Activated CD4-positive, alpha-beta T cell treated with anti-CD3 and anti-CD28 coated beads for 36 hours (primary cell): Measurements from ENCODE around the gene BCL2L12. TPM values are rescaled to one million over a fixed set of nuclear protein-coding genes. Genes with fewer than 3 reads are reported as not detected.

Source experiments
- ATAC-seq: fragments of 200-7000 bp; cut with Tn5 transposase; one replicate; pipeline ENCODE4 v1.10.0; 2021; ENCODE audit warnings: mild to moderate bottlenecking, moderate library complexity
- CTCF ChIA-PET: fragments of 350-600 bp; sonication (Branson Sonifier 250); formaldehyde crosslinking; loops from one replicate; lab custom pipeline; 2021; ENCODE audit warnings: antibody characterized with exemption; lab: Charles Lee
- POLR2A ChIA-PET: fragments of 350-600 bp; sonication (Branson Sonifier 250); formaldehyde crosslinking; loops from one replicate; lab custom pipeline; 2021; ENCODE audit warnings: antibody characterized with exemption, inconsistent platforms; lab: Charles Lee
- DNase-seq: peaks from one replicate; pipeline ENCODE4 v3.0.0-alpha.2; 2020
- H3K27ac Mint-ChIP-seq: one replicate; pipeline ENCODE4 v1.8.0; 2021; ENCODE audit warnings: mixed read lengths
- H3K27me3 Mint-ChIP-seq: one replicate; pipeline ENCODE4 v1.8.0; 2021; ENCODE audit warnings: mixed read lengths
- H3K36me3 Mint-ChIP-seq: one replicate; pipeline ENCODE4 v1.8.0; 2021; ENCODE audit warnings: low read depth, mixed read lengths
- H3K4me1 Mint-ChIP-seq: one replicate; pipeline ENCODE4 v1.8.0; 2021; ENCODE audit warnings: mixed read lengths
- H3K4me3 Mint-ChIP-seq: one replicate; pipeline ENCODE4 v1.8.0; 2021; ENCODE audit warnings: mild to moderate bottlenecking, moderate library complexity, mixed read lengths
- H3K9me3 Mint-ChIP-seq: one replicate; pipeline ENCODE4 v1.8.0; 2021; ENCODE audit warnings: low read depth, mixed read lengths
- intact Hi-C, 2 experiments: fragments of 100-400 bp; cut with DNase I in 1 of 2; cut with micrococcal nuclease in 1 of 2; formaldehyde crosslinking; loops; one replicate each; pipeline versions ENCODE4 v1.14.2 to v1.15.1; 2022 to 2024; cut with DNase I, micrococcal nuclease
- total RNA-seq, 2 experiments: library from RNA; stranded (reverse); gene quantifications; one replicate each; pipeline ENCODE4 v1.2.3, GENCODE V29; 2021

BCL2L12 gene
- total RNA-seq, 2 experiments from 2014 or later: 79.6 to 93.8 TPM

DNA sequence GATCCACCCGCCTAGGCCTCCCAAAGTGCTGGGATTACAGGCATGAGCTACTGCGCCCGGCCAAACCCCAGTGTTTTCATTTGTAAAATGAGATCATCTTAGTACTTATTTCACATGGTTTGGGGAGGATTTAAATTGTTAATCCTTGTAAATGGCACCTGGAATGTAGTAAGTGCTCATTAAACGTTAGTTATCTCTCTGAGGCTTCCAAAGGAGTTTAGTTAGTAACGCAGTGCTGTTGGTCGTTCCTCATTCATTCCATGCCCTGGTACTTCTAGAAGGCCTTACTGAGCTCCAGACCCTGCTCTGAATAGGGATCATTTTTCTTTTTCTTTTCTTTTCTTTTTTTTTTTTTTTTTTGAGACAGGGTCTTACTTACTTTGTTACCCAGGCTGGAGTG lies 30.4 kb downstream of the BCL2L12 start:
- DNase-seq (no peak), ATAC-seq (no peak)
- H3K4me3 Mint-ChIP-seq: no peak overlapping the region
- peaks cover 12% of the 10 kb centered on the region for H3K27me3 Mint-ChIP-seq
- CTCF ChIA-PET: interaction anchor here (0.6 to 1.0 kb wide), 5 partner anchors 15 to 1215 kb away, joined by 3 to 8 read pairs (median 3); no protein-coding TSS in a partner anchor
- H3K9me3 Mint-ChIP-seq: no peaks in the 10 kb centered on the region
- H3K36me3 Mint-ChIP-seq: no peaks in the 10 kb centered on the region
- H3K27ac Mint-ChIP-seq: no peak overlapping the region
- intact Hi-C loops: no loop called here
- H3K4me1 Mint-ChIP-seq: peaks cover 6% of the 10 kb centered on the region
- POLR2A ChIA-PET: no interaction called here

DNA sequence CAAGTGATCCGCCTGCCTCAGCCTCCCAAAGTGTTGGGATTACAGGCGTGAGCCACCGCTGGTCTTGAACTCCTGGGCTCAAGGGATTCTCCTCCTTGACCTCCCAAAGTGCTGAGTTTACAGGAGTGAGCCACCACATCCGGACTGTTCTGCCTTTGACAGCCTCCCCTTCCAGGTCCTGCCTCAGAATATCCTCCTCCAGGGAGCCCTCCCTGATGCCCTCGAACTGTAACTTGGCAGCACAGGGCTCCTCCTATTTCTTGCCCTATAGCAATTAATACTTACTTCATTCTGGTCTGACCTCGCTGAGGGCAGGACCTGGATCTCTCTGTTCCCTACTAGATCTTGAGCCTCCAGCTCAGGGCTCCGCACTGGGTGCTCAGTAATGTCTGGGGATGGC lies 31.1 kb downstream of the BCL2L12 start:
- DNase-seq: no peak
- CTCF ChIA-PET: interaction anchor here (0.6 to 1.0 kb wide), 2 partner anchors 21 to 48 kb away, joined by 3 to 8 read pairs; no protein-coding TSS in a partner anchor
- ATAC-seq: no peak
- H3K36me3 Mint-ChIP-seq: no peaks in the 10 kb centered on the region
- H3K27me3 Mint-ChIP-seq: peaks cover 12% of the 10 kb centered on the region
- H3K27ac Mint-ChIP-seq: no peak overlapping the region
- POLR2A ChIA-PET: no interaction called here
- intact Hi-C loops: no loop called here
- H3K9me3 Mint-ChIP-seq: no peaks in the 10 kb centered on the region
- no peak overlapping the region for H3K4me3 Mint-ChIP-seq
- no peaks in the 10 kb centered on the region for H3K4me1 Mint-ChIP-seq

DNA sequence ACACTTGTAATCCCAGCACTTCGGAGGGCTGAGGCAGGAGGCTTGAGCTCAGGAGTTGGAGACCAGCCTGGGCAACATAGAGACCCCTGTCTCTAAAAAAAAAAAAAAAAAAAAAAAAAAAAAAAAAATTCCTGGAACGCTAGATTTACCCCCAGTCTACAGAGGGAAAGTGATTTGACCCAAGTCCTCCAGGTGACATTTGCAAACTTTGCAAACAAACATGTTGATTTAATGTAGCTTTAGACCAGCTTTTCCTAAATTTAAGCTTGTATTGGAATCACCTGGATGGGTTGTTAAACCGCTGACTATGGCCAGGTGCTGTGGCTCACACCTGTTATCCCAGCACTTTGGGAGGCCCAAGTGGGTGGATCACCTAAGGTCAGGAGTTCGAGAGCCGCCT lies 33.6 kb downstream of the BCL2L12 start:
- POLR2A ChIA-PET: interaction anchor here (0.6 kb wide), 1 partner anchor 166 kb away, joined by 3 read pairs; no protein-coding TSS in a partner anchor
- Mint-ChIP-seq H3K9me3 (no peaks in the 10 kb centered on the region), H3K27me3 (peaks cover 5% of the 10 kb centered on the region), H3K4me1 (no peaks in the 10 kb centered on the region), H3K27ac (no peak overlapping the region), H3K36me3 (no peaks in the 10 kb centered on the region), H3K4me3 (no peak overlapping the region)
- intact Hi-C loops: no loop called here
- ATAC-seq (no peak), DNase-seq (no peak)
- CTCF ChIA-PET: interaction anchor here (0.6 to 1.5 kb wide), 5 partner anchors 8 to 1084 kb away, joined by 3 to 9 read pairs (median 3); partner anchors contain the start of gene CPT1C

DNA sequence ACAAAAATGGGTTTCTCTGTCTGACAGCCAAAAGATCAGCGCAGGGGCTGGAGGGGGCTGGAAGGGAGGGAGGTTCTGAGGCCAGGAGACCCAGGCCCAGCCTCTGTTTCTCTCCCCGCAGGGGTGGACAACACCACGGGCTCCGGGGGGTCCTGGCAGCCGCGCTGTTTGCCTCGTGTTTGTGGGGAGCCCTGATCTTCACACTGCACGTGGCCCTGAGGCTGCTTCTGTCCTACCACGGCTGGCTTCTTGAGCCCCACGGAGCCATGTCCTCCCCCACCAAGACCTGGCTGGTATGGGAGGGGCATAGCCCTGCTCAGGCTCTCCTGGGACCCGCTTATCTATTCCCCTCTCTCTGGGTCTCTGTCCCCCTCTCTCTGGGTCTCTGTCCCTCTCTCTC lies 34.8 kb downstream of the BCL2L12 start:
- Mint-ChIP-seq H3K27me3 (peaks cover 5% of the 10 kb centered on the region), H3K4me3 (no peak overlapping the region), H3K9me3 (no peaks in the 10 kb centered on the region), H3K27ac (no peak overlapping the region), H3K4me1 (no peaks in the 10 kb centered on the region), H3K36me3 (no peaks in the 10 kb centered on the region)
- ATAC-seq: peak; percentile 49
- intact Hi-C loops: no loop called here
- ChIA-PET CTCF (interaction anchor here (0.5 to 1.2 kb wide), 3 partner anchors 9 to 1255 kb away, joined by 3 read pairs; no protein-coding TSS in a partner anchor), POLR2A (no interaction called here)
- no peak for DNase-seq

DNA sequence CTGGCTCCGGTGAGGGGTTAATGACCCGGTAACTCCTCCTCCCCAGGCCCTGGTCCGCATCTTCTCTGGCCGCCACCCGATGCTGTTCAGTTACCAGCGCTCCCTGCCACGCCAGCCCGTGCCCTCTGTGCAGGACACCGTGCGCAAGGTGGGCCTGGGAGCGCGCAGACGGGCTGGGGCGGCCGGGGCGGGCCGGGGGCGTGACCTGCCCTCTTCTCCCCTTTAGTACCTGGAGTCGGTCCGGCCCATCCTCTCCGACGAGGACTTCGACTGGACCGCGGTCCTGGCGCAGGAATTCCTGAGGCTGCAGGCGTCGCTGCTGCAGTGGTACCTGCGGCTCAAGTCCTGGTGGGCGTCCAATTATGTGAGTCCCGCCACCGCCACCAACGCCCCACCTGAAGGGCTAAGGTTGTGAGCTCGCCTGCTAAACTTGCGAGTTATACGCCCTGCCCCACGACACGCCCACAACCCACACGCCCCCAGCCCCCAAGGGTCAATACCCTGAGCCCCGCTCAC lies 35.6 kb downstream of the BCL2L12 start:
- intact Hi-C loops: no loop called here
- peak; percentile 47 for ATAC-seq
- CTCF ChIA-PET: no interaction called here

DNA sequence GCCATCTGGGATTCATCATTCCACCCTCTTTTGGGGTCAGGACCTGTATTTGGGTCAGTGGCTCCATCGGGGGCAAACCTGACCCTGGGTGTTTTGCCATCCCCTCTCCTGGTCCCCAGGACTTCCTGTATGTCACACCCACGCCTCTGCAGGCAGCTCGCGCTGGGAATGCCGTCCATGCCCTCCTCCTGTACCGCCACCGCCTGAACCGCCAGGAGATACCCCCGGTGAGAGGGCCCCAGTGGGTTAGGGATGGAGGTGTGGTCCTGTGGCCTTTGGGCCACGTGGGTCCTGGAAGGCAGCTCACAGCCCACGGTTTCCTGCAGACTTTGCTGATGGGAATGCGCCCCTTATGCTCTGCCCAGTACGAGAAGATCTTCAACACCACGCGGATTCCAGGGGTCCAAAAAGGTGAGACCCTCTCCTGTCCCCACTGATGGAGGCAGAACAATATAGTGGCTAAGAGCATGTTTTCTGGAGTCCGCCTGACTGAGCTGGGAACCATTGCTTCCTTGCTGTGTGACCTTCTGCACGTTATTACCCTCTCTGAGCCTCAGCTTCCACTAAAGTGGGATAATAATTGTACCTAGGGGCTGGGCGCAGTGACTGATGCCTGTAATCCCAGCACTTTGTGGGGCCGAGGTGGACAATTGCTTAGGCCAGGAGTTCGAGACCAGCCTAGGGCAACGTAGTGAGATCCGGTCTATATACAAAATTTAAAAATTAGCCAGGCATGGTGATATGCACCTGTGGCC lies 39.3 kb downstream of the BCL2L12 start:
- ATAC-seq: no peak
- ChIA-PET POLR2A (no interaction called here), CTCF (no interaction called here)
- Mint-ChIP-seq H3K27me3 (peaks cover 5% of the 10 kb centered on the region), H3K4me3 (no peak overlapping the region), H3K9me3 (no peaks in the 10 kb centered on the region), H3K27ac (no peak overlapping the region), H3K36me3 (no peaks in the 10 kb centered on the region), H3K4me1 (no peaks in the 10 kb centered on the region)
- intact Hi-C loops: no loop called here
- no peak for DNase-seq

More for the DNA sequence above, 35.6 kb downstream of the BCL2L12 start:
- no peak overlapping the region for H3K4me3 Mint-ChIP-seq
- no peaks in the 10 kb centered on the region for H3K36me3 Mint-ChIP-seq
- H3K27me3 Mint-ChIP-seq: peaks cover 5% of the 10 kb centered on the region
- DNase-seq: no peak
- H3K4me1 Mint-ChIP-seq: no peaks in the 10 kb centered on the region
- no peak overlapping the region for H3K27ac Mint-ChIP-seq
- POLR2A ChIA-PET: no interaction called here
- H3K9me3 Mint-ChIP-seq: no peaks in the 10 kb centered on the region

DNA sequence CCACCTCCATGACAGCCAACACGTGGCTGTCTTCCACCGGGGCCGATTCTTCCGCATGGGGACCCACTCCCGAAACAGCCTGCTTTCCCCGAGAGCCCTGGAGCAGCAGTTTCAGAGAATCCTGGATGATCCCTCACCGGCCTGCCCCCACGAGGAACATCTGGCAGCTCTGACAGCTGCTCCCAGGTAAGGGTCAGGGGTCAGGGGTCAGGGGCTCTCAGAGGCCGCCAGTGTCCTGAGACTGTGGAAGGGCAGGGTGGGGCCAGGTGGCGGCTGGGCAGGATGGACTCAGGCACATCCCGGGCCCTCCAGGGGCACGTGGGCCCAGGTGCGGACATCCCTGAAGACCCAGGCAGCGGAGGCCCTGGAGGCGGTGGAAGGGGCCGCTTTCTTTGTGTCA lies 40.2 kb downstream of the BCL2L12 start:
- Mint-ChIP-seq H3K4me1 (no peaks in the 10 kb centered on the region), H3K27me3 (peaks cover 3% of the 10 kb centered on the region), H3K4me3 (no peak overlapping the region), H3K36me3 (no peaks in the 10 kb centered on the region), H3K27ac (no peak overlapping the region), H3K9me3 (no peaks in the 10 kb centered on the region)
- POLR2A ChIA-PET: no interaction called here
- intact Hi-C loops: no loop called here
- ATAC-seq: no peak
- DNase-seq: no peak
- CTCF ChIA-PET: no interaction called here

DNA sequence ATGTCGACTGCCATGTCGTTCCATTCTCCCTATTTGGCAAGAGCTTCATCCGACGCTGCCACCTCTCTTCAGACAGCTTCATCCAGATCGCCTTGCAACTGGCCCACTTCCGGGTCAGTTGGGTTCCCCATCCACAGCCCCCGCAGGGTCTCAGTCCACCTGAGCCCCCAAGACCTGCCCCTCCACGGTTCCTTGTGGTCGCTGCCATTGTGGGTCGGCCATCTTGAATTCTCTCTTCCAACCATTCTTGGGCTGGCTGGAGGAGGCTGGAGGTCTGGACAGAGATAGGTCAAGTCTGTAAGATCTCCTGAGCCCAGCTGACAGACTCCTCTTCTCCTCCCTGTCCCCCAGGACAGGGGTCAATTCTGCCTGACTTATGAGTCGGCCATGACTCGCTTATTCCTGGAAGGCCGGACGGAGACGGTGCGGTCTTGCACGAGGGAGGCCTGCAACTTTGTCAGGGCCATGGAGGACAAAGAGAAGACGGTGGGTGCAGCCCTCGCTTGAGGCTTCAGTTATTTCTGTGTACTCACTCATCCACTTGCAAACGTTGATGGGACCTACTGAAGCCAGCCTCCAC lies 44.7 kb downstream of the BCL2L12 start:
- DNase-seq (no peak), ATAC-seq (no peak)
- no peaks in the 10 kb centered on the region for H3K36me3 Mint-ChIP-seq
- H3K27ac Mint-ChIP-seq: no peak overlapping the region
- H3K4me3 Mint-ChIP-seq: no peak overlapping the region
- intact Hi-C loops: no loop called here
- no peaks in the 10 kb centered on the region for H3K4me1 Mint-ChIP-seq
- POLR2A ChIA-PET: no interaction called here
- no peaks in the 10 kb centered on the region for H3K9me3 Mint-ChIP-seq
- no peaks in the 10 kb centered on the region for H3K27me3 Mint-ChIP-seq
- CTCF ChIA-PET: no interaction called here

DNA sequence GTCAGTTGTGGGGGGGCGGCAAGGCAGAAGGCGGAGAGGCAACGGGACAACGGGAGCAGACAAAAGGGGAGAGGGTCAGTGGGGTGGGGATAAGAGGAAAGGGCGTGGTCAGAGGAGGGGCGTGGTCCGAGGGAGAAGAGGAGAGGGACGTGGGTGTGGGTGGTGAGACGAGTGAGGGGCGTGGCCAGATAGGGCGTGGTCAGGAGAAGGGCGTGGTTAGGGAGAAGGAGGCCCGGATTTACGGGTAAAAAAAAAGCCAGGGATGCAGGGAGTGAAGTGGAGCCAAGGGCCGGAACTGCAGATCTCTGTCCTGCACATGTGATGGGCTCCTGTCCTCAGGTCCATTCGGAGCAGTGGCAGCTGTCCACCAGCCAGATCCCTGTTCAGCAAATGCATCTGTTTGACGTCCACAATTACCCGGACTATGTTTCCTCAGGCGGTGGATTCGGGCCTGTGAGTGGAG lies 46.7 kb downstream of the BCL2L12 start:
- POLR2A ChIA-PET: no interaction called here

DNA sequence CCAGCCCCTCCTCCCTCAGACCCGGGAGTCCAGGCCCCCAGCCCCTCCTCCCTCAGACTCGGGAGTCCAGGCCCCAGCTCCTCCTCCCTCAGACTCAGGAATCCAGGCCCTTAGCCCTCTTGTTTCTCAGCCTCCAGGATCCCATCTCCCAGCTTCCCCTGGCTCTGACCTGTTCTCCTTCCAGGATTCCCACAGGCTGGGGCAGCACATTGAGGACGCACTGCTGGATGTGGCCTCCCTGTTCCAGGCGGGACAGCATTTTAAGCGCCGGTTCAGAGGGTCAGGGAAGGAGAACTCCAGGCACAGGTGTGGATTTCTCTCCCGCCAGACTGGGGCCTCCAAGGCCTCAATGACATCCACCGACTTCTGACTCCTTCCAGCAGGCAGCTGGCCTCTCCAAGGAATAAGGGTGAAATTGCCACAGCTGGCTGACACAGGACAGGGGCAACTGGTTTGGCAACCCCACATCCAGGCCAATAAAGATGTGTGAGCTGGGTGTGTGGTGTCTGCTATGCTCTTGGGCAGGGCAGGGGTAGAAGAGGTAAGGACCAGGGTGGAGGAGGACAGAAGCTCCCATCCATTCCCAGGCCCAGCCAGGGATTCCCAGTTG lies 47.6 kb downstream of the BCL2L12 start:
- ChIA-PET POLR2A (no interaction called here), CTCF (no interaction called here)
- Mint-ChIP-seq H3K27me3 (no peaks in the 10 kb centered on the region), H3K27ac (no peak overlapping the region), H3K9me3 (no peaks in the 10 kb centered on the region), H3K4me3 (no peak overlapping the region), H3K36me3 (no peaks in the 10 kb centered on the region), H3K4me1 (peaks cover 10% of the 10 kb centered on the region)
- DNase-seq (no peak), ATAC-seq (no peak)
- intact Hi-C loops: no loop called here

More for the DNA sequence above, 46.7 kb downstream of the BCL2L12 start:
- H3K4me1 Mint-ChIP-seq: peaks cover 6% of the 10 kb centered on the region
- ATAC-seq: no peak
- no peak for DNase-seq
- CTCF ChIA-PET: no interaction called here
- no peaks in the 10 kb centered on the region for H3K27me3 Mint-ChIP-seq
- intact Hi-C loops: no loop called here
- H3K36me3 Mint-ChIP-seq: no peaks in the 10 kb centered on the region
- H3K4me3 Mint-ChIP-seq: no peak overlapping the region
- no peak overlapping the region for H3K27ac Mint-ChIP-seq
- H3K9me3 Mint-ChIP-seq: no peaks in the 10 kb centered on the region

DNA sequence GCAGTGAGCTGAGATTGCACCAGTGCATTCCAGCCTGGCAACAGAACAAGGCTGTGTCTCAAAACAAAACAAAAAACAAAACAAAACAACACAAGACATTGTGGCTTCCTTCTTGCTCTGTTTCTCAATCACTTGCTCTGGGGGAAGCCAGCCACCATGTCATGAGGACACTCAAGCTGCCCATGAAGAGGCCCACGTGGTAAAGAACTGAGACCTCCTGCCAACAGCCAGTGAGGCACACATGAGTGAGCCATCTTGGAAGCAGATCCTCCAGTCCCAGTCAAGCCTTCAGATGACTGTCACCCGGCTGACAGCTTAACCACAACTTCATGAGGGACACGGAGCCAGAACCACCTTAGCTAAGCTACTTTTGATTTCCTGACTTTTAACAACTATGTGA lies 50.4 kb downstream of the BCL2L12 start:
- no peak for DNase-seq
- H3K4me3 Mint-ChIP-seq: no peak overlapping the region
- no peak for ATAC-seq
- H3K27ac Mint-ChIP-seq: no peak overlapping the region
- no peaks in the 10 kb centered on the region for H3K36me3 Mint-ChIP-seq
- POLR2A ChIA-PET: interaction anchor here (0.8 kb wide), 1 partner anchor 50 kb away, joined by 3 read pairs; no protein-coding TSS in a partner anchor
- CTCF ChIA-PET: interaction anchor here (0.6 to 2.2 kb wide), 6 partner anchors 14 to 995 kb away, joined by 3 to 9 read pairs (median 4); partner anchors contain the start of gene CPT1C
- no peaks in the 10 kb centered on the region for H3K27me3 Mint-ChIP-seq
- H3K9me3 Mint-ChIP-seq: no peaks in the 10 kb centered on the region
- H3K4me1 Mint-ChIP-seq: peaks cover 10% of the 10 kb centered on the region
- intact Hi-C loops: loop anchor here in 1 of 2 experiments (2.0 kb wide), 1 partner anchor 51 kb away; the partner anchor contains the start of gene AP2A1
